Measurements from ENCODE around the gene XYLB. TPM values are rescaled to one million over a fixed set of nuclear protein-coding genes. Genes with fewer than 3 reads are reported as not detected.

The XYLB gene
- total RNA-seq, 1 donor = 4.3 TPM

DNA sequence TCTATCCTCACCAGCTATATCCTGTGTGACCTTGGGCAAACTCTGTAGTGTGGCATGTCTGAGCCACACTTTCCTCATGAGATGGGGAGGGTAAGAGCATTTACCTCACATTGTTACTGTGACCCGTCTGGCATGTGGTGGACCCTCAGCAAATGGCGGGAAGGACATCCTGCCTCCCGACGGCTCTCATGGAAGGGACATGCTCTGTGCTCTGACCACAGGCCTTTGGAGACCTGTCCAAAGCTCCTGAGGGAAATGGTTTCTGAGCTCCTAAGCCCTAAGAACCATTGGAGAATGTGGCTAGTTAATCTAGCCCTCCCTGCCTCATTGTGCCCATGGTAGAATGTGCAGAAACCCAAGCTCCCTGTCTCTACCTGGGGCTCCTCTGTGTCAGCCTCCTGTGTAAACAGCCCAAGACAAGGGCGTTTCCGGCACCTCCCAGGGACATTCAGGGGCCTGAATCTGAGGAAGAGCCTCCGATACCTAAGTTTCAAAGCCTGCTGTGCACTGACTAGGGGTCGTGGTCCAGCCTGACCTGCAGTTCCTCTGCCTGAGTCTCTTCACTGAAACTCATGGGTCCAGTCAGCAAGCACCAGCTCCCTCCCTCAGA lies 29.0 kb downstream of the XYLB start:
- H3K4me3 ChIP-seq (ENCODE audit: low read depth, low read length) = no peak overlapping the region
- DNase-seq (ENCODE audit: low read depth) = no peak
- no peak for TF ChIP-seq CTCF (IDR thresholded peaks at IDR 0.05; ENCODE audit: insufficient read depth, low read depth, low read length)

- no peak for DNase-seq (ENCODE audit: low read depth)
- H3K4me3 ChIP-seq (ENCODE audit: low read depth, low read length) = no peak overlapping the region
- no peak for TF ChIP-seq CTCF (IDR thresholded peaks at IDR 0.05; ENCODE audit: insufficient read depth, low read depth, low read length)
Observed at GRCh38 chr3:38376098-38376816, 29.7 kb downstream of the XYLB start.

GRCh38 chr3:38379201-38379770 lies 32.7 kb downstream of the XYLB start:
- no peak overlapping the region for H3K4me3 ChIP-seq (ENCODE audit: low read depth, low read length)
- no peak for TF ChIP-seq CTCF (IDR thresholded peaks at IDR 0.05; ENCODE audit: insufficient read depth, low read depth, low read length)
- no peak for DNase-seq (ENCODE audit: low read depth)

GRCh38 chr3:38382506-38383080 lies 36.0 kb downstream of the XYLB start:
- TF ChIP-seq CTCF (IDR thresholded peaks at IDR 0.05; ENCODE audit: insufficient read depth, low read depth, low read length) = no peak
- no peak overlapping the region for H3K4me3 ChIP-seq (ENCODE audit: low read depth, low read length)
- DNase-seq (ENCODE audit: low read depth) = no peak

GRCh38 chr3:38383156-38383875 lies 36.7 kb downstream of the XYLB start:
- DNase-seq (ENCODE audit: low read depth) = no peak
- no peak overlapping the region for H3K4me3 ChIP-seq (ENCODE audit: low read depth, low read length)
- no peak for TF ChIP-seq CTCF (IDR thresholded peaks at IDR 0.05; ENCODE audit: insufficient read depth, low read depth, low read length)

DNA sequence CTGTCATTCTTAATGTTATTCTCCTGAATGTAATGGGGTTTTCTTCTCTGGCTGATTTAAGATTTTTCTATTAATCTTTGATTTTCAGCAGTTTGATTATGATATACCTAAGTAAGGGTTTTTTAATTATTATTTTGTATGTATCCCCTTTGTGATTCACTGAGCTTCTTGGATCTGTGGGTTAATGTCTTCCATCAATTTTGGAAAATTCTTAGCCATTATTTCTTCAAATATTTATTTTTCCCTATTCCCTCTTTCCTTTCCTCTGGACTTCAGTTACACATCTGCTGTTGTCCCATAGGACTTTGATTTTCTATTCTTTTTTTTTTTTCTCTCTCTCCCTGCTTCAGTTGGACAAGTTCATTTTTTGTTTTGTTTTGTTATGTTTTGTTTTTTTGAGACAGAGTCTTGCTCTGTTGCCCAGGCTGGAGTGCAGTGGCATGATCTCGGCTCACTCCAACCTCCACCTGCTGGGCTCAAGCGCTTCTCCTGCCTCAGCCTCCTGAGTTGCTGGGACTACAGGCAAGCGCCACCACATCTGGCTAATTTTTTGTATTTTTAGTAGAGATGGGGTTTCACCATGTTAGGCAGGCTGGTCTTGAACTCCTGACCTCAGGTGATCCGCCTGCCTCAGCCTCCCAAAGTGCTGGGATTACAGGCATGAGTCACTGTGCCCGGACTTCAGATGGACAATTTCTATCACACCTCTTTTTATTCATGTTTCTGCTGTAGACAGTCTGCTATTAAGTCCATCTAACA lies 40.6 kb downstream of the XYLB start:
- DNase-seq (ENCODE audit: low read depth) = no peak
- TF ChIP-seq CTCF (IDR thresholded peaks at IDR 0.05; ENCODE audit: insufficient read depth, low read depth, low read length) = no peak
- H3K4me3 ChIP-seq (ENCODE audit: low read depth, low read length) = no peak overlapping the region

All from fibroblast of villous mesenchyme (primary cell).